Measurements from ENCODE around the gene TTLL10.

DNA sequence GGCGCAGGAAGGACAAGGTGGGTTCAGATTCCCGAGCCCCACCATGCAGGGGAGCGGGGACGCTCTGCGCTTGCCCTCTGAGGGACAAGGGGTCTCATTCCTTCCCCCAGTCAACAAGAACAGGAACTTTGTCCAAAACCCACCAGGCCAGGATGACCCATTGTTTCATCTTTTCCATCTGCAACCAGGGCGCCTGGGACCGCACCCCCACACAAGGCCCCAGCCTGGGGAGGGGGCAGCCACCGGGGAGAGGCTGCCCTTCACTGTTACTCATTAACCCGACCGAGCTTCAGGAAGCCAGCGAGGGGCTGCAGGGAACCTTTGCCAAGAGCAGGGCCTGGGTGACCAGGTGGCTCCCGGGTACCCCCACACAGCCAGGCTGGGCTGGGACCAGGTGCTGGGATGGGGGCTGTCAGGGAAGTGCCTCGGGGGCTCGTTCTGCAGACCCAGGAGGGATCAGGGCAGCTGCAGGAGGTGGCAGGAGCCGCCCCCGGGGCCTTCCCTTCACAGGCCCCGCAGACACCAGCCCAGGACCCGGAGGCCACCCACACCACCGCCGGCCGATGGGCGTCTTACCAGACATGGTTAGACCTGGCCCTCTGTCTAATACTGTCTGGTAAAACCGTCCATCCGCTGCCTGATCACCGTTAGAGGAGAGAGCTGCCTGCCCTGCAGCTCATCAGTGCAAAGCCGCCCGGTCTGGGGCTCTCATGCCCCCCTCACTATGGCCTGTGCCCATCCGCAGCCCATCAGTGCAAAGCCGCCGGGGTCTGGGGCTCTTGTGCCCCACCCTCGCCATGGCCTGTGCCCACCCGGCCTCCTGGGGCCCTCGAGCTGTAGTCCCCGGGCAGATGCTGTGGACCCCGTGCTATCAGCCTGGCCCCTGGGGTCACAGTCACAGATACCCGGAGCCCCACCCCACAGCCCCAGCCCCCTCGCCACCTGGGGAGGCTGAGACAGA is 4.9 kb upstream of the TTLL10 start:
- no peak for TF ChIP-seq POLR2A (IDR thresholded peaks at IDR 0.05)
- TF ChIP-seq, protein P1, sequence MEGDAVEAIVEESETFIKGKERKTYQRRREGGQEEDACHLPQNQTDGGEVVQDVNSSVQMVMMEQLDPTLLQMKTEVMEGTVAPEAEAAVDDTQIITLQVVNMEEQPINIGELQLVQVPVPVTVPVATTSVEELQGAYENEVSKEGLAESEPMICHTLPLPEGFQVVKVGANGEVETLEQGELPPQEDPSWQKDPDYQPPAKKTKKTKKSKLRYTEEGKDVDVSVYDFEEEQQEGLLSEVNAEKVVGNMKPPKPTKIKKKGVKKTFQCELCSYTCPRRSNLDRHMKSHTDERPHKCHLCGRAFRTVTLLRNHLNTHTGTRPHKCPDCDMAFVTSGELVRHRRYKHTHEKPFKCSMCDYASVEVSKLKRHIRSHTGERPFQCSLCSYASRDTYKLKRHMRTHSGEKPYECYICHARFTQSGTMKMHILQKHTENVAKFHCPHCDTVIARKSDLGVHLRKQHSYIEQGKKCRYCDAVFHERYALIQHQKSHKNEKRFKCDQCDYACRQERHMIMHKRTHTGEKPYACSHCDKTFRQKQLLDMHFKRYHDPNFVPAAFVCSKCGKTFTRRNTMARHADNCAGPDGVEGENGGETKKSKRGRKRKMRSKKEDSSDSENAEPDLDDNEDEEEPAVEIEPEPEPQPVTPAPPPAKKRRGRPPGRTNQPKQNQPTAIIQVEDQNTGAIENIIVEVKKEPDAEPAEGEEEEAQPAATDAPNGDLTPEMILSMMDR (IDR thresholded peaks at IDR 0.05), result no peak
- TF ChIP-seq POLR2AphosphoS5 (IDR thresholded peaks at IDR 0.05; ENCODE audit: insufficient read depth in 1 of 2, low read depth in 1 of 2), result no peak

Data from vagina (tissue), 2 donors.